ENCODE results near the gene ATP1A2. TPM values are rescaled to one million over a fixed set of nuclear protein-coding genes. Genes with fewer than 3 reads are reported as not detected.

ATP1A2 gene
- total RNA-seq, 1 donor from 2014 or later, result not detected

- ChIA-PET CTCF (no interaction called here), POLR2A (no interaction called here)
- no peak overlapping the region for H3K4me3 Mint-ChIP-seq
- no peak for TF ChIP-seq CTCF (IDR thresholded peaks at IDR 0.05)
- H3K27me3 Mint-ChIP-seq, result peaks cover 10% of the 10 kb centered on the region
- no peak for DNase-seq
- no peaks in the 10 kb centered on the region for H3K4me1 Mint-ChIP-seq
- ATAC-seq (ENCODE audit: low read depth), result no peak
- H3K36me3 Mint-ChIP-seq (ENCODE audit: low read depth), result no peaks in the 10 kb centered on the region
- H3K9me3 Mint-ChIP-seq, result no peaks in the 10 kb centered on the region
- H3K27ac Mint-ChIP-seq, result no peak overlapping the region
- intact Hi-C loops (cut with micrococcal nuclease), result no loop called here
Observed at GRCh38 chr1:160177667-160178066, 62.1 kb downstream of the ATP1A2 start.

- POLR2A ChIA-PET, result no interaction called here
- no peak overlapping the region for H3K27ac Mint-ChIP-seq
- no peak for TF ChIP-seq CTCF (IDR thresholded peaks at IDR 0.05)
- H3K27me3 Mint-ChIP-seq, result peaks cover 8% of the 10 kb centered on the region
- DNase-seq, result no peak
- intact Hi-C loops (cut with micrococcal nuclease), result no loop called here
- H3K4me3 Mint-ChIP-seq, result no peak overlapping the region
- H3K9me3 Mint-ChIP-seq, result no peaks in the 10 kb centered on the region
- H3K4me1 Mint-ChIP-seq, result no peaks in the 10 kb centered on the region
- CTCF ChIA-PET, result interaction anchor here (0.9 kb wide), 1 partner anchor 114 kb away, joined by 4 read pairs; no protein-coding TSS in a partner anchor
- H3K36me3 Mint-ChIP-seq (ENCODE audit: low read depth), result no peaks in the 10 kb centered on the region
- ATAC-seq (ENCODE audit: low read depth), result no peak
Observed at GRCh38 chr1:160178731-160179130, 63.2 kb downstream of the ATP1A2 start.

GRCh38 chr1:160179336-160179735 is 63.8 kb downstream of the ATP1A2 start:
- Mint-ChIP-seq H3K36me3 (ENCODE audit: low read depth) (no peaks in the 10 kb centered on the region), H3K4me3 (no peak overlapping the region), H3K27ac (no peak overlapping the region), H3K9me3 (no peaks in the 10 kb centered on the region), H3K27me3 (peaks cover 8% of the 10 kb centered on the region), H3K4me1 (no peaks in the 10 kb centered on the region)
- no peak for ATAC-seq (ENCODE audit: low read depth)
- POLR2A ChIA-PET, result no interaction called here
- intact Hi-C loops (cut with micrococcal nuclease), result no loop called here
- TF ChIP-seq CTCF (IDR thresholded peaks at IDR 0.05), result no peak
- no peak for DNase-seq
- CTCF ChIA-PET, result interaction anchor here (0.9 kb wide), 1 partner anchor 113 kb away, joined by 4 read pairs; no protein-coding TSS in a partner anchor

GRCh38 chr1:160186246-160186645 is 70.7 kb downstream of the ATP1A2 start:
- ChIA-PET CTCF (no interaction called here), POLR2A (interaction anchor here (1.2 kb wide), 1 partner anchor 99 kb away, joined by 3 read pairs; the partner anchor contains the start of gene PEX19)
- no peak for ATAC-seq (ENCODE audit: low read depth)
- Mint-ChIP-seq H3K9me3 (no peaks in the 10 kb centered on the region), H3K27ac (no peak overlapping the region), H3K36me3 (ENCODE audit: low read depth) (no peaks in the 10 kb centered on the region), H3K4me3 (no peak overlapping the region), H3K4me1 (no peaks in the 10 kb centered on the region), H3K27me3 (peaks cover 4% of the 10 kb centered on the region)
- intact Hi-C loops (cut with micrococcal nuclease), result no loop called here
- TF ChIP-seq CTCF (IDR thresholded peaks at IDR 0.05), result no peak
- DNase-seq, result no peak

- TF ChIP-seq CTCF (IDR thresholded peaks at IDR 0.05), result no peak
- H3K27ac Mint-ChIP-seq, result no peak overlapping the region
- DNase-seq (no peak), ATAC-seq (ENCODE audit: low read depth) (no peak)
- H3K36me3 Mint-ChIP-seq (ENCODE audit: low read depth), result no peaks in the 10 kb centered on the region
- H3K9me3 Mint-ChIP-seq, result no peaks in the 10 kb centered on the region
- no peaks in the 10 kb centered on the region for H3K4me1 Mint-ChIP-seq
- no peak overlapping the region for H3K4me3 Mint-ChIP-seq
- POLR2A ChIA-PET, result interaction anchor here (1.2 kb wide), 1 partner anchor 98 kb away, joined by 3 read pairs; the partner anchor contains the start of gene PEX19
- CTCF ChIA-PET, result no interaction called here
- H3K27me3 Mint-ChIP-seq, result peaks cover 4% of the 10 kb centered on the region
- intact Hi-C loops (cut with micrococcal nuclease), result no loop called here
Observed at GRCh38 chr1:160186729-160187128, 71.2 kb downstream of the ATP1A2 start.
